GM12891 (cell line): Measurements from ENCODE around the gene CAPN11.

Experiments used
- PAX5 ChIP-seq: IDR thresholded peaks from 2 replicates; pipeline ENCODE4 v1.6.1; 2011; ENCODE audit warnings: low read length, moderate library complexity, mild to moderate bottlenecking; ENCODE audit not compliant: insufficient read depth, severe bottlenecking
- POLR2A ChIP-seq: IDR thresholded peaks from 2 replicates; pipeline ENCODE4 v1.6.1; 2011; ENCODE audit warnings: low read depth, low read length, control low read depth
- POLR2AphosphoS5 ChIP-seq: IDR thresholded peaks from 2 replicates; pipeline ENCODE4 v1.6.1; 2011; ENCODE audit warnings: low read depth, low read length, control low read depth
- POU2F2 ChIP-seq: IDR thresholded peaks from 2 replicates; pipeline ENCODE4 v1.6.1; 2011; ENCODE audit warnings: low read depth, mild to moderate bottlenecking, control low read depth, low read length, moderate library complexity
- SPI1 ChIP-seq: IDR thresholded peaks from 2 replicates; pipeline ENCODE4 v1.6.1; 2011; ENCODE audit warnings: low read depth, low read length, control low read depth
- TAF1 ChIP-seq: IDR thresholded peaks from 2 replicates; pipeline ENCODE4 v1.6.1; 2011; ENCODE audit warnings: low read depth, low read length, control low read depth

DNA sequence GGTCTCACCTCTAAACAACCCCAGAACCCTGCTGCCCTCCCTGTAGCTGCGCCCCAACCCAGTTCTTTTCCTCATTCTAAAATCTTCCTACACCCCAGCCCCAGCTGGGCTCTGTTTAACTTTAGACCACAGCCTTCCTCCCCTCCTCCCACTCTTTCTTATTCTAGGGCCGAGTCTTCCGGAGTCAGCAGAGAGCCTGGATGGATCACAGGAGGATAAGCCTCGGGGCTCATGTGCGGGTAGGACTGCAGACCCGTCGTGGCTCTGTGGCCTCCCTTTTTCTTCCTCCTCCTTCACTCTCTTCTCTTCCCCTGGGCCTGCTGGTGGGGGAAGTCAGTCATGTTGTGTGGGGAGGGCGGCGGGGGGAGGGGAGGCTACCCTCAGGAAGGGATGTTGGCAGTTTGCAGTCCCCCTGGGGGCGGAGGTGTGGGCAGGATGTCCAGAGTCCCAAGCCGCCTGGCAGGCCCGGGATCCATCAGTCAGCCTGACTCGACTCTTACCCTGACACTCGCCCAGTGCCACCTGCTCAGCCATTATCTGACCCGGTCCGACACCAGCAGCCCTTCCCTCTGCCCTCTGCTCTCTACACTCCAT, 8.1 kb downstream of the CAPN11 start:
- TF ChIP-seq POLR2A (no peak), TAF1 (no peak), SPI1 (no peak), POU2F2 (no peak), POLR2AphosphoS5 (no peak), PAX5 (no peak)
